ENCODE data around the gene TOB1. TPM values are rescaled to one million over a fixed set of nuclear protein-coding genes. Genes with fewer than 3 reads are reported as not detected.

TOB1 gene, protein sequence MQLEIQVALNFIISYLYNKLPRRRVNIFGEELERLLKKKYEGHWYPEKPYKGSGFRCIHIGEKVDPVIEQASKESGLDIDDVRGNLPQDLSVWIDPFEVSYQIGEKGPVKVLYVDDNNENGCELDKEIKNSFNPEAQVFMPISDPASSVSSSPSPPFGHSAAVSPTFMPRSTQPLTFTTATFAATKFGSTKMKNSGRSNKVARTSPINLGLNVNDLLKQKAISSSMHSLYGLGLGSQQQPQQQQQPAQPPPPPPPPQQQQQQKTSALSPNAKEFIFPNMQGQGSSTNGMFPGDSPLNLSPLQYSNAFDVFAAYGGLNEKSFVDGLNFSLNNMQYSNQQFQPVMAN
- total RNA-seq = 13.5 and 18.6 TPM in 2 replicates

DNA sequence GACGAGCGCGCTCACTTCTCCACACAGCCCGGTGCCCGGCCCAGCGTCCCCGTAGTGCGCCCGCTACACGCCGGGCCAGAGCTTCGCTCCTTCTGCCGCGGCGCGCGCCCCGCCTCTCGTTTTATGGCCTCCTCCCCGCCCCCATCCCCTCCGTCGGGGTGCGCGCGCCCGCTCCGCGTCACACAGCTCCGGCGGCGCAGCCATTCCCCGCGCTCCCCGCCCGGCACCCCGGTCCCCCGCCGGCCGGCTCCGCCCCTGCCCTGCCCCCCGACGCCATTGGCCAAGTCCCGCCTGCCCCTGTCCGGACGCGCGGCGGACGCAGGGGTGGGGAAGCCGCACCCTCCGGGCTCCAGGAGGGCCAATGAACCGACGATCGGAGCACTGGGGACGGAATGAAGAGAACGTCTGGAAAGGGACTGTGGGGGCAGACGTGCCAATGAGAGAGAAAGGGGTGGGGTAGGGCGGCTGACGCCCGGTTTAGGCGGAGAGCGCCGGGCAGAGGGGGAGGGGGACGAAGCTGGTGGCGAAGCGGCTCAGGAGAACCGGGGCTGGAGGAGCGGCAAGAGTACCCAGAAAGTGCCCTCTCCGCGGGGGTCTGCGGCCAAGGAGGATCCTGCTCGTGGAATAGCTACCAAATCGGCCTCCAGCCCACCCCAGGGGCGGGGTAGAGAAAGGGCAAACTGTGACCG lies at the start of gene TOB1:
TOB1 (minus strand) TSS at position 94 of the 689 bp plus-strand sequence. CDS start 2,337 bp downstream, outside the sequence.
- no peak for TF ChIP-seq CTCF (IDR thresholded peaks at IDR 0.05; ENCODE audit: insufficient read depth, low read depth, low read length)
- peak; percentile 98 for DNase-seq (ENCODE audit: low read depth)
- peak within 1 kb of the TSS; percentile 94 for H3K4me3 ChIP-seq (ENCODE audit: low read depth, low read length)

DNA sequence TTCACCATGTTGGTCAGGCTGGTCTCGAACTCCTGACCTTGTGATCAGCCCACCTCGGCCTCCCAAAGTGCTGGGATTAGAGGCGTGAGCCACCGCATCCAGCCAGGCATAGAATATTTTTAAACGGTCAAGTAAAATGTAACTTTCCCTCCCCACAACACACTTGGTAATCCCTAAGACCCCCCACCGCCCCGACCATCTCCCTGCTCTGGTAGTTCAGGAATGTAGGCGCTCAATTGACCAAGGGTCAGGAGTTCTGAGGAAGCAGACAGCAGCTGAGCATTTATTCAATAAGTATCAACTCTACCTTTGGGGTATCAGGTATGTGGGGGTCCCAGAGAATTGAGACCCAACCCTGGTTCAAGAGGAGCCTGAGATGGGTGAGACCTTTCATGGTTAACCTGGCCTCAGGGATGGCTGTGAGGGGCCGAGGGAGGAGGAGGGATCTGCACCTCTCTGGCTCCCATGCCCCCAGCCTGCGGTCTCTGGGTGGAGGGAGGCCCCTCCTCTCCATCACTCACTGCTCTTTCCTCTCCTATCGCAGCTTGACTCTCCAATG lies 48.4 kb upstream of the TOB1 start:
- TF ChIP-seq CTCF (IDR thresholded peaks at IDR 0.05; ENCODE audit: insufficient read depth, low read depth, low read length) = no peak
- H3K4me3 ChIP-seq (ENCODE audit: low read depth, low read length) = no peak overlapping the region
- DNase-seq (ENCODE audit: low read depth) = no peak

DNA sequence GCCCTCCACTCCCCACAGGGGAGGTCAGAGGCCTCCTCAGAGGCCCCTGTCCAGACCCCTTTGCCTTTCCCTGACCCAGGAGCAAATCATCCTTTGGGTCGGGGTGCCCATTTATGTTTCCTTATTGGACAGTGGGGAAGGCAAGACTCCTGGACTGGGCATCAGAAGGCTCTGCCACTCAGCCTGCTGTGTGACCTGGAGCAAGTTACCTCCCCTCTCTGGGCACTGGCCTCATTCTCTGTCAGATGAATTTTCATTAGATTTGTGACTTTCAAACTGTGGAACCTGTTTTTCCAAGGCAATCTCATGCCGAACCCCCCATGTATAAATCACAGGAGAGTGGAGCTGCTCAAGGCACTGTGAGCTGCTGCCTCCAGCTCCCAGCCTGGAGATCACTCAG lies 47.0 kb upstream of the TOB1 start:
- H3K4me3 ChIP-seq (ENCODE audit: low read depth, low read length) = no peak overlapping the region
- TF ChIP-seq CTCF (IDR thresholded peaks at IDR 0.05; ENCODE audit: insufficient read depth, low read depth, low read length) = no peak
- no peak for DNase-seq (ENCODE audit: low read depth)

GRCh38 chr17:50911890-50912289 lies 45.7 kb upstream of the TOB1 start:
- no peak for TF ChIP-seq CTCF (IDR thresholded peaks at IDR 0.05; ENCODE audit: insufficient read depth, low read depth, low read length)
- no peak for DNase-seq (ENCODE audit: low read depth)

GRCh38 chr17:50911450-50911849 lies 45.3 kb upstream of the TOB1 start:
- TF ChIP-seq CTCF (IDR thresholded peaks at IDR 0.05; ENCODE audit: insufficient read depth, low read depth, low read length) = no peak
- no peak for DNase-seq (ENCODE audit: low read depth)
- no peak overlapping the region for H3K4me3 ChIP-seq (ENCODE audit: low read depth, low read length)

More at GRCh38 chr17:50911890-50912289, 45.7 kb upstream of the TOB1 start:
- no peak overlapping the region for H3K4me3 ChIP-seq (ENCODE audit: low read depth, low read length)

DNA sequence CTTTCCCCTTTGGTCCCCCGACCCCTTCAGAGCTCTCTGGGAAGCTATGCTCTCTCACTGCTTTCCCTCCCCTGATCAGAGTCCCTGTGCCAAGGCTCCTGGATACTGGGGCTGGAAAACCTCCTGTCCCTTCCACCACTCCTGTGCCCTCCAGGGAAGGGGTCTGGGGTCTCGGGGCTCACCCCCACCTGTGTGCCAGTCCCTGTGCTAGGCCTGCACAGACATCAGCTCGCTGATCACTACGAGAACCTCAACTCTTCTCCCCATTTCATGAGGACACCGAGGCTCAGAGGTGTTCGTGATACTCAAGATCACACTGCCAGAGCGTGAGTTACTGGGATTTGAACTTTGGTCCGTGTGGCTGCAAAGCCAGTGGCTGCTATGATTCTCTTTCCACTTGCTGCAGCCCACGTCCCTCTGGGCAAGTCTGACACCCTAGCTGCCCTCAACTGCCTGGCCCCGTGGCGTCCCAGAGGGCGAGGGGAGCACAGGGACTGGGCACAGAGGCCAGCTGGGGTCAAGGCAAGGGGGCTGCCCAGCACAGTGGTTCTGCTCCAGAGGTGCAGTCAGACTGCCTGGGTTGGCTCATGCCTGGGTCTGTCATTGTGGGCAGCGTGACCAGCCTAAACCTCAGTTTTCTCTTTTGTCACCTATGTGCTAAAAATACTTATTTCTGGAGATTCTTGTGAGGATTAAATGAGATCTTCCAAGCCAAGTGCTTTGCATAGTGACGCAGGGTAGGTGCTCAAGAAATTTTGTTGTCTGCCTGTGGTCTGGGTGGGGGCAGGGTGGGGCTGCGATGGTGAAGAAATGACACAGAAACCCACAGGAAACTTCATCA lies 43.8 kb upstream of the TOB1 start:
- H3K4me3 ChIP-seq (ENCODE audit: low read depth, low read length) = no peak overlapping the region
- TF ChIP-seq CTCF (IDR thresholded peaks at IDR 0.05; ENCODE audit: insufficient read depth, low read depth, low read length) = no peak
- DNase-seq (ENCODE audit: low read depth) = no peak

Data from fibroblast of villous mesenchyme (primary cell).